SK-N-SH (cell line): ENCODE data around the gene TRPM1. TPM values are rescaled to one million over a fixed set of nuclear protein-coding genes. Genes with fewer than 3 reads are reported as not detected.

Experiments
- CTCF ChIA-PET: fragments of 300-600, 350-600 bp; formaldehyde crosslinking; extraction: SDS; loops from one replicate; lab custom pipeline; 2021; lab: Yijun Ruan, JAX
- POLR2A ChIA-PET: fragments of 350-600 bp; sonication (Branson Sonifier 250); formaldehyde crosslinking; extraction: SDS; loops from one replicate; lab custom pipeline; 2020; ENCODE audit warnings: antibody characterized with exemption, inconsistent platforms; lab: Yijun Ruan, JAX
- DNase-seq: peaks from one replicate; pipeline ENCODE4 v3.0.0; 2012
- H2AFZ ChIP-seq: fragments of 200-600 bp; sonication (generic); 2 replicates; pipeline ENCODE4 v1.8.1; 2016; ENCODE audit warnings: antibody characterized with exemption, mild to moderate bottlenecking, low read depth
- H3F3A ChIP-seq: fragments of 200-600 bp; sonication (generic); replicated peaks from 2 replicates; pipeline ENCODE3; 2016; ENCODE audit warnings: antibody characterized with exemption, mild to moderate bottlenecking; ENCODE audit not compliant: insufficient read depth
- H3K27ac ChIP-seq, 2 experiments: fragments of 200-500 bp in 1 of 2; fragments of 200-600 bp in 1 of 2; sonication (Bioruptor generic) in 1 of 2; sonication (generic), shearing (Covaris generic) in 1 of 2; 2 replicates each; pipeline versions ENCODE4 v1.5.1 to v1.6.1; 2014 to 2016; ENCODE audit warnings: low read depth in 2 of 2, inconsistent platforms in 1 of 2, low read length in 1 of 2, mild to moderate bottlenecking in 1 of 2, mixed read lengths in 1 of 2
- H3K27me3 ChIP-seq: fragments of 200-600 bp; sonication (generic), shearing (Covaris generic); 2 replicates; pipeline ENCODE4 v1.6.1; 2016; ENCODE audit warnings: mixed run types; ENCODE audit not compliant: insufficient read depth
- H3K36me3 ChIP-seq, 2 experiments: fragments of 200-500 bp in 1 of 2; fragments of 200-600 bp in 1 of 2; sonication (Bioruptor generic) in 1 of 2; sonication (generic) in 1 of 2; replicated peaks in 1 of 2; 2 replicates each; pipeline versions ENCODE3 to v1.5.1; 2014 to 2016; ENCODE audit warnings: low read length in 1 of 2, mild to moderate bottlenecking in 1 of 2; ENCODE audit not compliant: insufficient read depth in 2 of 2, control insufficient read depth in 1 of 2
- H3K4me1 ChIP-seq, 2 experiments: fragments of 200-500 bp in 1 of 2; fragments of 200-600 bp in 1 of 2; sonication (Bioruptor generic) in 1 of 2; sonication (generic), shearing (Covaris generic) in 1 of 2; 2 replicates each; pipeline versions ENCODE4 v1.5.1 to v1.6.1; 2014 to 2016; ENCODE audit warnings: low read depth in 1 of 2, low read length in 1 of 2, mixed run types in 1 of 2; ENCODE audit not compliant: insufficient read depth in 2 of 2, control insufficient read depth in 1 of 2
- H3K4me2 ChIP-seq: fragments of 200-600 bp; sonication (generic), shearing (Covaris generic); 2 replicates; pipeline ENCODE4 v1.6.1; 2017; ENCODE audit warnings: mixed run types
- H3K4me3 ChIP-seq, 2 experiments: fragments of 200-500 bp in 1 of 2; fragments of 200-600 bp in 1 of 2; sonication (Bioruptor generic) in 1 of 2; sonication (generic), shearing (Covaris generic) in 1 of 2; 2 replicates each; pipeline versions ENCODE4 v1.5.1 to v1.8.1; 2014 to 2016; ENCODE audit warnings: low read depth in 2 of 2, inconsistent platforms in 1 of 2, low read length in 1 of 2, mild to moderate bottlenecking in 1 of 2, mixed read lengths in 1 of 2, moderate library complexity in 1 of 2
- H3K79me2 ChIP-seq: fragments of 200-600 bp; sonication (generic); 2 replicates; pipeline ENCODE4 v1.8.1; 2017; ENCODE audit warnings: mild to moderate bottlenecking; ENCODE audit not compliant: insufficient read depth
- H3K9ac ChIP-seq: fragments of 200-600 bp; sonication (generic); 2 replicates; pipeline ENCODE4 v1.6.1; 2017; ENCODE audit warnings: mixed run types
- H3K9me2 ChIP-seq: fragments of 200-600 bp; sonication (generic); 2 replicates; pipeline ENCODE4 v1.6.1; 2017; ENCODE audit warnings: mixed run types
- H3K9me3 ChIP-seq: fragments of 200-600 bp; sonication (generic); 2 replicates; pipeline ENCODE4 v1.6.1; 2017; ENCODE audit warnings: mixed run types, mild to moderate bottlenecking, moderate library complexity
- H4K20me1 ChIP-seq: fragments of 200-600 bp; sonication (generic); 2 replicates; pipeline ENCODE4 v1.6.1; 2017; ENCODE audit warnings: mild to moderate bottlenecking, mixed run types; ENCODE audit not compliant: insufficient read depth
- EP300 ChIP-seq, 2 experiments: IDR thresholded peaks; 2 replicates each; pipeline versions ENCODE4 v1.4.0 to v1.6.1; 2012; ENCODE audit warnings: borderline replicate concordance in 1 of 2, low read depth in 1 of 2, low read length in 1 of 2
- GABPA ChIP-seq: IDR thresholded peaks from 2 replicates; pipeline ENCODE4 v1.4.0; 2012; ENCODE audit warnings: low read depth, mild to moderate bottlenecking
- JUND ChIP-seq: IDR thresholded peaks from 2 replicates; pipeline ENCODE4 v1.4.0; 2012
- MXI1 ChIP-seq: IDR thresholded peaks from 2 replicates; pipeline ENCODE4 v1.6.1; 2012; ENCODE audit warnings: mild to moderate bottlenecking, low read depth, low read length, improper control_type of control experiment
- RCOR1 ChIP-seq: fragments of 150-350 bp; IDR thresholded peaks from 2 replicates; pipeline ENCODE4 v1.6.1; 2017; ENCODE audit warnings: antibody characterized with exemption, low read length
- RFX5 ChIP-seq: IDR thresholded peaks from 2 replicates; pipeline ENCODE4 v1.6.1; 2012; ENCODE audit warnings: mild to moderate bottlenecking, improper control_type of control experiment, low read length
- TAF1 ChIP-seq: IDR thresholded peaks from 2 replicates; pipeline ENCODE4 v1.6.1; 2012; ENCODE audit warnings: low read depth, mild to moderate bottlenecking, low read length, moderate library complexity, borderline replicate concordance
- TEAD4 ChIP-seq: IDR thresholded peaks from 2 replicates; pipeline ENCODE4 v1.4.0; 2012; ENCODE audit warnings: mild to moderate bottlenecking, borderline replicate concordance; ENCODE audit not compliant: insufficient read depth
- WGBS: methylation state at CpG from one replicate; pipeline ENCODE4 v1.1.6; 2017; ENCODE audit warnings: low lambda C conversion rate; 5-methylcytosine and 5-hydroxymethylcytosine counted together
- polyA plus RNA-seq, 3 experiments: library from polyadenylated mRNA; depleted of rRNA; stranded (reverse); fragments of >200 nt; gene quantifications; 2 replicates each; pipeline ENCODE4 v1.2.3, GENCODE V29; 2012
- TF ChIP-seq, protein P1 (sequence below): fragments of 200-600 bp; sonication (generic); IDR thresholded peaks from 2 replicates; pipeline ENCODE4 v1.6.1; 2017; ENCODE audit warnings: antibody characterized with exemption, mild to moderate bottlenecking, moderate library complexity
- TF ChIP-seq, protein P2 (sequence below): IDR thresholded peaks from 2 replicates; pipeline ENCODE4 v1.6.1; 2012; ENCODE audit warnings: mild to moderate bottlenecking, low read depth, low read length, moderate library complexity

Gene TRPM1
- polyA plus RNA-seq, 1 of the 3 experiments (the other 2 are of a cell fraction) = not detected

DNA sequence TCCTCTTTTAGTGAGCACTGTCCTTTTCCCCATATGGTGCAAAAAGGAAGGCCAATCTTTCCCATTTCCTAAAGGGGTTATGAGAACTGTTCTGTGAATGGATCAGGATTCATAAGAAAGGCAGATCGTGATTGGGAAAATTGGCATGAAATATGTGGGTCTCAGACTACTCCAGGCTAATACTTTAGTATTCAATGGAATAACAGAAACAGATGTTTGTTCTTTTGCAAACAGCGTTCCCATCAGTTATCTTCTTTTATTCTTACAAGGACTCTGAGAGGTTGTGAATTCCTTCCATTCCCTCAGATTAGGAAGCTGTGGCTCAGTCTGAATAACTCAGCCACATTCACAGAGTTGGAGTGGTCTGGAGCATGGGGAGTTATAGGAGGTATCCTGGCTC, 58.8 kb downstream of the TRPM1 start:
- WGBS = 65% methylated on average over 2 of the region's 2 CpGs
- Histone ChIP-seq H3K79me2 (no peaks in the 10 kb centered on the region), H3K36me3 (no peaks in the 10 kb centered on the region), H3K27ac (no peak overlapping the region), H3K4me2 (no peak overlapping the region), H3K9ac (no peak overlapping the region), H3K9me2 (no peaks in the 10 kb centered on the region), H3K27me3 (no peaks in the 10 kb centered on the region), H3K9me3 (no peaks in the 10 kb centered on the region), H3F3A (no peaks in the 10 kb centered on the region), H2AFZ (no peak overlapping the region), H3K4me3 (no peak overlapping the region), H4K20me1 (no peaks in the 10 kb centered on the region), H3K4me1 (no peaks in the 10 kb centered on the region)
- DNase-seq = no peak
- CTCF ChIA-PET = interaction anchor here (0.6 kb wide), 1 partner anchor 35 kb away, joined by 5 read pairs; no protein-coding TSS in a partner anchor
- no peak for TF ChIP-seq MXI1
- POLR2A ChIA-PET = no interaction called here

DNA sequence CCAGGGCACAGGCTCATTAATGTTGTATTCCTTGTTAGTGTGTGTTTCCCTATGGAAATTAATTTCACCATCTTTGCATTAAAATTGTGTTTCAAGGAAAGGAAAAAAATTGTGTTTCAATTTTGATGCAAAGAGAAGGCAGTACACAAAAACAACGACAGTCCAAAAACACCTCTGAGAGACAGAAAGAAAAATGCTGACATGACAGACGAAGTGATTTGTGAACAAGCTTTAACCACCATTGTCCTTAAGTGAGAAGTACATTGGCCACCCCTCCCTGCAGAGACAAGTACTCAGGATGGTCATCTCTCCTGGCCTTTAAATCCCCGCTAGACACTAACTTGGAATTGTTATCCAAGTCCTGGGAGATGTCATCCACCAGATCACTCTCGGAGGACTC, 59.9 kb downstream of the TRPM1 start:
- POLR2A ChIA-PET = no interaction called here
- Histone ChIP-seq H3K4me2 (no peak overlapping the region), H3K9me3 (no peaks in the 10 kb centered on the region), H3K27ac (no peak overlapping the region), H3K36me3 (no peaks in the 10 kb centered on the region), H4K20me1 (no peaks in the 10 kb centered on the region), H3F3A (no peaks in the 10 kb centered on the region), H2AFZ (no peak overlapping the region), H3K4me1 (no peaks in the 10 kb centered on the region), H3K79me2 (no peaks in the 10 kb centered on the region), H3K4me3 (no peak overlapping the region), H3K9me2 (no peaks in the 10 kb centered on the region), H3K9ac (no peak overlapping the region), H3K27me3 (no peaks in the 10 kb centered on the region)
- DNase-seq = no peak
- CTCF ChIA-PET = interaction anchor here (0.8 kb wide), 1 partner anchor 21 kb away, joined by 3 read pairs; no protein-coding TSS in a partner anchor
- 73% methylated on average over 2 of the region's 4 CpGs for WGBS
- TF ChIP-seq JUND (no peak), RFX5 (no peak), GABPA (no peak), TAF1 (no peak), EP300 (IDR thresholded peaks at IDR 0.05; ENCODE audit: borderline replicate concordance in 1 of 2, low read depth in 1 of 2, low read length in 1 of 2) (no peak), TEAD4 (no peak), RCOR1 (no peak)
- TF ChIP-seq, protein P1, sequence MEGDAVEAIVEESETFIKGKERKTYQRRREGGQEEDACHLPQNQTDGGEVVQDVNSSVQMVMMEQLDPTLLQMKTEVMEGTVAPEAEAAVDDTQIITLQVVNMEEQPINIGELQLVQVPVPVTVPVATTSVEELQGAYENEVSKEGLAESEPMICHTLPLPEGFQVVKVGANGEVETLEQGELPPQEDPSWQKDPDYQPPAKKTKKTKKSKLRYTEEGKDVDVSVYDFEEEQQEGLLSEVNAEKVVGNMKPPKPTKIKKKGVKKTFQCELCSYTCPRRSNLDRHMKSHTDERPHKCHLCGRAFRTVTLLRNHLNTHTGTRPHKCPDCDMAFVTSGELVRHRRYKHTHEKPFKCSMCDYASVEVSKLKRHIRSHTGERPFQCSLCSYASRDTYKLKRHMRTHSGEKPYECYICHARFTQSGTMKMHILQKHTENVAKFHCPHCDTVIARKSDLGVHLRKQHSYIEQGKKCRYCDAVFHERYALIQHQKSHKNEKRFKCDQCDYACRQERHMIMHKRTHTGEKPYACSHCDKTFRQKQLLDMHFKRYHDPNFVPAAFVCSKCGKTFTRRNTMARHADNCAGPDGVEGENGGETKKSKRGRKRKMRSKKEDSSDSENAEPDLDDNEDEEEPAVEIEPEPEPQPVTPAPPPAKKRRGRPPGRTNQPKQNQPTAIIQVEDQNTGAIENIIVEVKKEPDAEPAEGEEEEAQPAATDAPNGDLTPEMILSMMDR = no peak
- TF ChIP-seq, protein P2, sequence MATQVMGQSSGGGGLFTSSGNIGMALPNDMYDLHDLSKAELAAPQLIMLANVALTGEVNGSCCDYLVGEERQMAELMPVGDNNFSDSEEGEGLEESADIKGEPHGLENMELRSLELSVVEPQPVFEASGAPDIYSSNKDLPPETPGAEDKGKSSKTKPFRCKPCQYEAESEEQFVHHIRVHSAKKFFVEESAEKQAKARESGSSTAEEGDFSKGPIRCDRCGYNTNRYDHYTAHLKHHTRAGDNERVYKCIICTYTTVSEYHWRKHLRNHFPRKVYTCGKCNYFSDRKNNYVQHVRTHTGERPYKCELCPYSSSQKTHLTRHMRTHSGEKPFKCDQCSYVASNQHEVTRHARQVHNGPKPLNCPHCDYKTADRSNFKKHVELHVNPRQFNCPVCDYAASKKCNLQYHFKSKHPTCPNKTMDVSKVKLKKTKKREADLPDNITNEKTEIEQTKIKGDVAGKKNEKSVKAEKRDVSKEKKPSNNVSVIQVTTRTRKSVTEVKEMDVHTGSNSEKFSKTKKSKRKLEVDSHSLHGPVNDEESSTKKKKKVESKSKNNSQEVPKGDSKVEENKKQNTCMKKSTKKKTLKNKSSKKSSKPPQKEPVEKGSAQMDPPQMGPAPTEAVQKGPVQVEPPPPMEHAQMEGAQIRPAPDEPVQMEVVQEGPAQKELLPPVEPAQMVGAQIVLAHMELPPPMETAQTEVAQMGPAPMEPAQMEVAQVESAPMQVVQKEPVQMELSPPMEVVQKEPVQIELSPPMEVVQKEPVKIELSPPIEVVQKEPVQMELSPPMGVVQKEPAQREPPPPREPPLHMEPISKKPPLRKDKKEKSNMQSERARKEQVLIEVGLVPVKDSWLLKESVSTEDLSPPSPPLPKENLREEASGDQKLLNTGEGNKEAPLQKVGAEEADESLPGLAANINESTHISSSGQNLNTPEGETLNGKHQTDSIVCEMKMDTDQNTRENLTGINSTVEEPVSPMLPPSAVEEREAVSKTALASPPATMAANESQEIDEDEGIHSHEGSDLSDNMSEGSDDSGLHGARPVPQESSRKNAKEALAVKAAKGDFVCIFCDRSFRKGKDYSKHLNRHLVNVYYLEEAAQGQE = no peak
